ENCODE results near the gene LTBP3.
"Not testable (repeated sequence)": the region's sequence is repeated elsewhere in the genome, so short reads cannot be mapped to it uniquely, and the experiment has no call there.

Gene LTBP3

DNA sequence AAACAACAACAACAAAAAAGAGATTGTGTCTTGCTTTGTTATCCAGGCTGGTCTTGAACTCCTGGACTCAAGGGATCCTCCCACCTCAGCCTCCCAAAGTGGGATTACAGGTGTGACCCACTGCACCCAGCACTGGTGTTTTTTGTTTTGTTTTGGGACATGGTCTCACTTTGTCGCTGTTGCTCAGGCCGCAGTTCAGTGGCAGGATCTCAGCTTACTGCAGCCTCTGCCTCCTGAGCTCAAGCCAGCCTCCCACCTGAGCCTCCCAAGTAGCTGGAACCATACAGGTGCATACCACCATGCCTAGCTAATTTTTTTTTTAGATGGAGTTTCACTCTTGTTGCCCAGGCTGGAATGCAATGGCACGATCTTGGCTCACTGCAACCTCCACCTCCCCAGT is 45.8 kb downstream of the LTBP3 start:
- not testable (repeated sequence) for H3K27me3 Mint-ChIP-seq; DNase-seq (ENCODE audit: low spot score in 2 of 2); H3K27ac Mint-ChIP-seq (ENCODE audit: low read depth); H3K9me3 Mint-ChIP-seq; H3K4me3 Mint-ChIP-seq; ATAC-seq (replicated peaks; ENCODE audit: extremely low read depth, poor library complexity, severe bottlenecking)
- Mint-ChIP-seq H3K36me3 (ENCODE audit: insufficient read depth) (peaks cover 17% of the 10 kb centered on the region), H3K4me1 (peaks cover 22% of the 10 kb centered on the region)

- H3K27ac Mint-ChIP-seq (ENCODE audit: low read depth), result peak overlapping the region; percentile 92
- peaks cover 8% of the 10 kb centered on the region for H3K36me3 Mint-ChIP-seq (ENCODE audit: insufficient read depth)
- ATAC-seq (replicated peaks; ENCODE audit: extremely low read depth, poor library complexity, severe bottlenecking) (peak; percentile 14), DNase-seq (ENCODE audit: low spot score in 2 of 2) (no peak)
- H3K9me3 Mint-ChIP-seq, result no peaks in the 10 kb centered on the region
- no peaks in the 10 kb centered on the region for H3K27me3 Mint-ChIP-seq
- H3K4me3 Mint-ChIP-seq, result no peak overlapping the region
- peaks cover 64% of the 10 kb centered on the region for H3K4me1 Mint-ChIP-seq
Observed at GRCh38 chr11:65506772-65507505, 51.2 kb downstream of the LTBP3 start.

DNA sequence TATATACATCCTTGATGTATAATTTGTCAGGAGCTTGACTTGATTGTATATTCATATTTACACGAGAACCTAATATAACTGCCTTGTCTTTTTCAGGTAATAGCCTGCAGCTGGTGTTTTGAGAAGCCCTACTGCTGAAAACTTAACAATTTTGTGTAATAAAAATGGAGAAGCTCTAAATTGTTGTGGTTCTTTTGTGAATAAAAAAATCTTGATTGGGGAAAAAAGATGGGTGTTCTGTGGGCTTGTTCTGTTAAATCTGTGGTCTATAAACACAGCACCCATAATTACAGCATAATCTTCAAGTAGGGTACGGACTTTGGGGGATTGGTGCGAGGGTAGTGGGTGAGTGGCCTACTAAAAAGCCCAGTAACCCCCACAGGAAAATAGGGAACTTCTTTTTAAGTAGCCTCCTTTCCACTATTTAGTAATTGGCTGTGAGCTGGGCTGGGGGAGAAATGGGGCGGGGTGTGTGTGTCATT is 51.8 kb downstream of the LTBP3 start:
- Mint-ChIP-seq H3K4me3 (no peak overlapping the region), H3K9me3 (no peaks in the 10 kb centered on the region), H3K36me3 (ENCODE audit: insufficient read depth) (peaks cover 8% of the 10 kb centered on the region), H3K4me1 (peaks cover 70% of the 10 kb centered on the region), H3K27ac (ENCODE audit: low read depth) (peak overlapping the region; percentile 92), H3K27me3 (no peaks in the 10 kb centered on the region)
- peak; percentile 3 for ATAC-seq (replicated peaks; ENCODE audit: extremely low read depth, poor library complexity, severe bottlenecking)
- DNase-seq (ENCODE audit: low spot score in 2 of 2), result no peak

DNA sequence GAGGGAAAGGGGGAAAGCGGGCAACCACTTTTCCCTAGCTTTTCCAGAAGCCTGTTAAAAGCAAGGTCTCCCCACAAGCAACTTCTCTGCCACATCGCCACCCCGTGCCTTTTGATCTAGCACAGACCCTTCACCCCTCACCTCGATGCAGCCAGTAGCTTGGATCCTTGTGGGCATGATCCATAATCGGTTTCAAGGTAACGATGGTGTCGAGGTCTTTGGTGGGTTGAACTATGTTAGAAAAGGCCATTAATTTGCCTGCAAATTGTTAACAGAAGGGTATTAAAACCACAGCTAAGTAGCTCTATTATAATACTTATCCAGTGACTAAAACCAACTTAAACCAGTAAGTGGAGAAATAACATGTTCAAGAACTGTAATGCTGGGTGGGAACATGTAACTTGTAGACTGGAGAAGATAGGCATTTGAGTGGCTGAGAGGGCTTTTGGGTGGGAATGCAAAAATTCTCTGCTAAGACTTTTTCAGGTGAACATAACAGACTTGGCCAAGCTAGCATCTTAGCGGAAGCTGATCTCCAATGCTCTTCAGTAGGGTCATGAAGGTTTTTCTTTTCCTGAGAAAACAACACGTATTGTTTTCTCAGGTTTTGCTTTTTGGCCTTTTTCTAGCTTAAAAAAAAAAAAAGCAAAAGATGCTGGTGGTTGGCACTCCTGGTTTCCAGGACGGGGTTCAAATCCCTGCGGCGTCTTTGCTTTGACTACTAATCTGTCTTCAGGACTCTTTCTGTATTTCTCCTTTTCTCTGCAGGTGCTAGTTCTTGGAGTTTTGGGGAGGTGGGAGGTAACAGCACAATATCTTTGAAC is 52.5 kb downstream of the LTBP3 start:
- H3K4me1 Mint-ChIP-seq, result peaks cover 73% of the 10 kb centered on the region

DNA sequence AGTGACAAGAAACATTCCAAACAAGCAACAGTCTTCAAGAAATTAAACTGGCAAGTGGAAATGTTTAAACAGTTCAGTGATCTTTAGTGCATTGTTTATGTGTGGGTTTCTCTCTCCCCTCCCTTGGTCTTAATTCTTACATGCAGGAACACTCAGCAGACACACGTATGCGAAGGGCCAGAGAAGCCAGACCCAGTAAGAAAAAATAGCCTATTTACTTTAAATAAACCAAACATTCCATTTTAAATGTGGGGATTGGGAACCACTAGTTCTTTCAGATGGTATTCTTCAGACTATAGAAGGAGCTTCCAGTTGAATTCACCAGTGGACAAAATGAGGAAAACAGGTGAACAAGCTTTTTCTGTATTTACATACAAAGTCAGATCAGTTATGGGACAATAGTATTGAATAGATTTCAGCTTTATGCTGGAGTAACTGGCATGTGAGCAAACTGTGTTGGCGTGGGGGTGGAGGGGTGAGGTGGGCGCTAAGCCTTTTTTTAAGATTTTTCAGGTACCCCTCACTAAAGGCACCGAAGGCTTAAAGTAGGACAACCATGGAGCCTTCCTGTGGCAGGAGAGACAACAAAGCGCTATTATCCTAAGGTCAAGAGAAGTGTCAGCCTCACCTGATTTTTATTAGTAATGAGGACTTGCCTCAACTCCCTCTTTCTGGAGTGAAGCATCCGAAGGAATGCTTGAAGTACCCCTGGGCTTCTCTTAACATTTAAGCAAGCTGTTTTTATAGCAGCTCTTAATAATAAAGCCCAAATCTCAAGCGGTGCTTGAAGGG is 53.3 kb downstream of the LTBP3 start:
- Mint-ChIP-seq H3K9me3 (no peaks in the 10 kb centered on the region), H3K27me3 (no peaks in the 10 kb centered on the region), H3K4me3 (no peak overlapping the region), H3K27ac (ENCODE audit: low read depth) (no peak overlapping the region), H3K36me3 (ENCODE audit: insufficient read depth) (peaks cover 5% of the 10 kb centered on the region), H3K4me1 (peaks cover 70% of the 10 kb centered on the region)
- ATAC-seq (replicated peaks; ENCODE audit: extremely low read depth, poor library complexity, severe bottlenecking), result no peak
- DNase-seq (ENCODE audit: low spot score in 2 of 2), result no peak

More for the DNA sequence above, 52.5 kb downstream of the LTBP3 start:
- Mint-ChIP-seq H3K9me3 (no peaks in the 10 kb centered on the region), H3K27ac (ENCODE audit: low read depth) (peak overlapping the region; percentile 92), H3K27me3 (no peaks in the 10 kb centered on the region), H3K36me3 (ENCODE audit: insufficient read depth) (peaks cover 8% of the 10 kb centered on the region), H3K4me3 (no peak overlapping the region)
- DNase-seq (ENCODE audit: low spot score in 2 of 2) (no peak), ATAC-seq (replicated peaks; ENCODE audit: extremely low read depth, poor library complexity, severe bottlenecking) (no peak)

- DNase-seq (ENCODE audit: low spot score in 2 of 2), result no peak
- no peaks in the 10 kb centered on the region for H3K9me3 Mint-ChIP-seq
- ATAC-seq (replicated peaks; ENCODE audit: extremely low read depth, poor library complexity, severe bottlenecking), result no peak
- H3K27me3 Mint-ChIP-seq, result no peaks in the 10 kb centered on the region
- H3K4me3 Mint-ChIP-seq, result no peak overlapping the region
- H3K36me3 Mint-ChIP-seq (ENCODE audit: insufficient read depth), result peaks cover 2% of the 10 kb centered on the region
- H3K4me1 Mint-ChIP-seq, result peaks cover 70% of the 10 kb centered on the region
- no peak overlapping the region for H3K27ac Mint-ChIP-seq (ENCODE audit: low read depth)
Observed at GRCh38 chr11:65503949-65504673, 54.0 kb downstream of the LTBP3 start.

- no peak overlapping the region for H3K4me3 Mint-ChIP-seq
- H3K27me3 Mint-ChIP-seq, result no peaks in the 10 kb centered on the region
- peaks cover 70% of the 10 kb centered on the region for H3K4me1 Mint-ChIP-seq
- ATAC-seq (replicated peaks; ENCODE audit: extremely low read depth, poor library complexity, severe bottlenecking) (no peak), DNase-seq (ENCODE audit: low spot score in 2 of 2) (no peak)
- H3K36me3 Mint-ChIP-seq (ENCODE audit: insufficient read depth), result no peaks in the 10 kb centered on the region
- H3K9me3 Mint-ChIP-seq, result no peaks in the 10 kb centered on the region
- no peak overlapping the region for H3K27ac Mint-ChIP-seq (ENCODE audit: low read depth)
Observed at GRCh38 chr11:65503368-65503948, 54.7 kb downstream of the LTBP3 start.

GRCh38 chr11:65502555-65503367 is 55.4 kb downstream of the LTBP3 start:
- no peak overlapping the region for H3K4me3 Mint-ChIP-seq
- H3K4me1 Mint-ChIP-seq, result peaks cover 67% of the 10 kb centered on the region
- ATAC-seq (replicated peaks; ENCODE audit: extremely low read depth, poor library complexity, severe bottlenecking) (no peak), DNase-seq (ENCODE audit: low spot score in 2 of 2) (no peak)
- no peaks in the 10 kb centered on the region for H3K9me3 Mint-ChIP-seq
- H3K27ac Mint-ChIP-seq (ENCODE audit: low read depth), result no peak overlapping the region
- no peaks in the 10 kb centered on the region for H3K36me3 Mint-ChIP-seq (ENCODE audit: insufficient read depth)
- no peaks in the 10 kb centered on the region for H3K27me3 Mint-ChIP-seq

- Mint-ChIP-seq H3K27ac (ENCODE audit: low read depth) (no peak overlapping the region), H3K36me3 (ENCODE audit: insufficient read depth) (no peaks in the 10 kb centered on the region), H3K9me3 (no peaks in the 10 kb centered on the region), H3K27me3 (no peaks in the 10 kb centered on the region), H3K4me3 (no peak overlapping the region), H3K4me1 (peaks cover 64% of the 10 kb centered on the region)
- no peak for DNase-seq (ENCODE audit: low spot score in 2 of 2)
- no peak for ATAC-seq (replicated peaks; ENCODE audit: extremely low read depth, poor library complexity, severe bottlenecking)
Observed at GRCh38 chr11:65502274-65502554, 55.9 kb downstream of the LTBP3 start.

GRCh38 chr11:65501472-65502273 is 56.5 kb downstream of the LTBP3 start:
- DNase-seq (ENCODE audit: low spot score in 2 of 2) (no peak), ATAC-seq (replicated peaks; ENCODE audit: extremely low read depth, poor library complexity, severe bottlenecking) (no peak)
- H3K9me3 Mint-ChIP-seq, result no peaks in the 10 kb centered on the region
- no peak overlapping the region for H3K4me3 Mint-ChIP-seq
- H3K27ac Mint-ChIP-seq (ENCODE audit: low read depth), result no peak overlapping the region
- H3K4me1 Mint-ChIP-seq, result peaks cover 64% of the 10 kb centered on the region
- no peaks in the 10 kb centered on the region for H3K36me3 Mint-ChIP-seq (ENCODE audit: insufficient read depth)
- no peaks in the 10 kb centered on the region for H3K27me3 Mint-ChIP-seq

- no peaks in the 10 kb centered on the region for H3K27me3 Mint-ChIP-seq
- H3K9me3 Mint-ChIP-seq, result no peaks in the 10 kb centered on the region
- no peak for DNase-seq (ENCODE audit: low spot score in 2 of 2)
- no peak overlapping the region for H3K27ac Mint-ChIP-seq (ENCODE audit: low read depth)
- no peaks in the 10 kb centered on the region for H3K36me3 Mint-ChIP-seq (ENCODE audit: insufficient read depth)
- H3K4me1 Mint-ChIP-seq, result peaks cover 64% of the 10 kb centered on the region
- H3K4me3 Mint-ChIP-seq, result no peak overlapping the region
- ATAC-seq (replicated peaks; ENCODE audit: extremely low read depth, poor library complexity, severe bottlenecking), result no peak
Observed at GRCh38 chr11:65501186-65501471, 57.0 kb downstream of the LTBP3 start.
